Spleen (tissue), 7 donors: Measurements from ENCODE around the gene PICALM.

Experiments used
- CTCF ChIP-seq, 11 experiments: fragments of 200-600 bp in 7 of 11; fragments of 450-650 bp in 4 of 11; sonication (generic) in 4 of 11; IDR thresholded peaks in 8 of 11; conservative IDR thresholded peaks in 3 of 11; 1 replicate in 7 of 11; 2 replicates in 4 of 11; pipeline versions ENCODE4 v1.4.0 to v1.8.0; 2016 to 2021; ENCODE audit warnings: antibody characterized with exemption in 11 of 11, inconsistent platforms in 4 of 11, mild to moderate bottlenecking in 1 of 11
- POLR2A ChIP-seq, 3 donors: fragments of 450-650 bp; IDR thresholded peaks; one replicate each; pipeline ENCODE4 v1.5.1; 2017; ENCODE audit warnings: antibody characterized with exemption in 3 of 3, mild to moderate bottlenecking in 1 of 3
- POLR2AphosphoS5 ChIP-seq, 3 donors: sonication (generic); formaldehyde crosslinking; IDR thresholded peaks; one replicate each; pipeline ENCODE4 v1.5.1; 2017; ENCODE audit warnings: antibody characterized with exemption in 3 of 3
- donor health status: DM: no; HTN: no; CAD: no; lungs with moderate emphysema.
- donor health status: DM: no; HTN: no; CAD: no.
- donor health status: DM: no; HTN: no; CAD: no.

GRCh38 chr11:85945296-85945695 lies 123.6 kb downstream of the PICALM start:
- no peak for TF ChIP-seq POLR2A (IDR thresholded peaks at IDR 0.05)
- no peak for TF ChIP-seq POLR2AphosphoS5 (IDR thresholded peaks at IDR 0.05)
- TF ChIP-seq CTCF (IDR thresholded peaks at IDR 0.05 in 8 of 11, conservative IDR thresholded peaks at IDR 0.05 in 3 of 11), result no peak
